BJ (cell line): Measurements from ENCODE around the gene PLEKHA5. TPM values are rescaled to one million over a fixed set of nuclear protein-coding genes. Genes with fewer than 3 reads are reported as not detected.
A peak's percentile ranks its signal among the peaks of the same experiment; 100 is the strongest.

Experiments
- CTCF ChIA-PET: fragments of 350-600 bp; formaldehyde crosslinking; extraction: SDS; loops from one replicate; lab custom pipeline; 2021; ENCODE audit warnings: antibody characterized with exemption, inconsistent platforms; lab: Yijun Ruan, JAX
- POLR2A ChIA-PET: fragments of 300-600 bp; sonication (Branson Sonifier 250); formaldehyde crosslinking; extraction: SDS; loops from one replicate; lab custom pipeline; 2021; ENCODE audit warnings: antibody characterized with exemption; lab: Charles Lee
- DNase-seq: peaks from one replicate; pipeline ENCODE4 v3.0.0-alpha.2; 2011; ENCODE audit warnings: low read depth
- H3K27me3 ChIP-seq: 2 replicates; pipeline ENCODE4 v1.6.0; 2011; ENCODE audit warnings: low read length; ENCODE audit not compliant: control insufficient read depth, insufficient read depth
- H3K36me3 ChIP-seq: 2 replicates; pipeline ENCODE4 v1.5.1; 2011; ENCODE audit warnings: low read length; ENCODE audit not compliant: control insufficient read depth, insufficient read depth
- H3K4me3 ChIP-seq: 2 replicates; pipeline ENCODE4 v1.5.1; 2011; ENCODE audit warnings: low read depth, mild to moderate bottlenecking, control low read depth, low read length
- CTCF ChIP-seq: IDR thresholded peaks from 2 replicates; pipeline ENCODE4 v1.5.1; 2011; ENCODE audit warnings: low read depth, mild to moderate bottlenecking, control low read depth, inconsistent platforms, low read length, moderate library complexity; ENCODE audit not compliant: insufficient read depth
- polyA plus RNA-seq: library from polyadenylated mRNA; depleted of rRNA; stranded (reverse); fragments of >200 nt; gene quantifications from 2 replicates; pipeline ENCODE4 v1.2.3, GENCODE V29; 2011

The PLEKHA5 gene
- polyA plus RNA-seq, 1 experiment, result 5.8 TPM

GRCh38 chr12:19194963-19195362 is 65.4 kb downstream of the PLEKHA5 start:
- H3K4me3 ChIP-seq, result no peak overlapping the region
- CTCF ChIA-PET, result no interaction called here
- no peak for DNase-seq
- POLR2A ChIA-PET, result no interaction called here
- no peaks in the 10 kb centered on the region for H3K36me3 ChIP-seq
- no peak for TF ChIP-seq CTCF
- H3K27me3 ChIP-seq, result no peaks in the 10 kb centered on the region

- TF ChIP-seq CTCF, result no peak
- DNase-seq, result no peak
- H3K27me3 ChIP-seq, result no peaks in the 10 kb centered on the region
- H3K4me3 ChIP-seq, result no peak overlapping the region
- POLR2A ChIA-PET, result no interaction called here
- CTCF ChIA-PET, result no interaction called here
- no peaks in the 10 kb centered on the region for H3K36me3 ChIP-seq
Measured at GRCh38 chr12:19196959-19197630, 67.6 kb downstream of the PLEKHA5 start.

- TF ChIP-seq CTCF, result no peak
- Histone ChIP-seq H3K27me3 (no peaks in the 10 kb centered on the region), H3K4me3 (no peak overlapping the region), H3K36me3 (no peaks in the 10 kb centered on the region)
- DNase-seq, result peak; percentile 55
- CTCF ChIA-PET, result interaction anchor here (1.1 kb wide), 1 partner anchor 12 kb away, joined by 3 read pairs; no protein-coding TSS in a partner anchor
- POLR2A ChIA-PET, result no interaction called here
Measured at GRCh38 chr12:19198272-19198671, 68.7 kb downstream of the PLEKHA5 start.

- POLR2A ChIA-PET, result no interaction called here
- H3K27me3 ChIP-seq, result no peaks in the 10 kb centered on the region
- CTCF ChIA-PET, result interaction anchor here (1.1 to 2.4 kb wide), 3 partner anchors 10 to 24 kb away, joined by 3 to 10 read pairs (median 4); no protein-coding TSS in a partner anchor
- no peak overlapping the region for H3K4me3 ChIP-seq
- no peak for TF ChIP-seq CTCF
- DNase-seq, result no peak
- H3K36me3 ChIP-seq, result no peaks in the 10 kb centered on the region
Measured at GRCh38 chr12:19199332-19199731, 69.8 kb downstream of the PLEKHA5 start.

- CTCF ChIA-PET, result interaction anchor here (1.1 to 2.4 kb wide), 3 partner anchors 11 to 23 kb away, joined by 3 to 10 read pairs (median 4); no protein-coding TSS in a partner anchor
- DNase-seq, result no peak
Measured at GRCh38 chr12:19200261-19200660, 70.7 kb downstream of the PLEKHA5 start.

More at GRCh38 chr12:19200261-19200660, 70.7 kb downstream of the PLEKHA5 start:
- Histone ChIP-seq H3K27me3 (no peaks in the 10 kb centered on the region), H3K36me3 (no peaks in the 10 kb centered on the region), H3K4me3 (no peak overlapping the region)
- POLR2A ChIA-PET, result no interaction called here
- TF ChIP-seq CTCF, result no peak
